HG02970 (cell line): Measurements from ENCODE around the gene GRAMD1C.
"Not testable (repeated sequence)": the region's sequence is repeated elsewhere in the genome, so short reads cannot be mapped to it uniquely, and the experiment has no call there.

Source experiments
- ATAC-seq: cut with Tn5 transposase; IDR thresholded peaks from one replicate; pipeline ENCODE4 v1.9.1; 2021; ENCODE audit warnings: mild to moderate bottlenecking, moderate library complexity, moderate number of reproducible peaks; ENCODE audit not compliant: unreplicated experiment, low FRiP score

The GRAMD1C gene

GRCh38 chr3:113849841-113850240 lies 11.3 kb downstream of the GRAMD1C start:
- ATAC-seq, result not testable (repeated sequence)

- ATAC-seq, result not testable (repeated sequence)
These were observed 11.8 kb downstream of the GRAMD1C start for GRCh38 chr3:113850391-113850790.

- no peak for ATAC-seq
These were observed 13.9 kb downstream of the GRAMD1C start for GRCh38 chr3:113852506-113852905.

GRCh38 chr3:113867506-113867905 lies 28.9 kb downstream of the GRAMD1C start:
- ATAC-seq, result no peak

- ATAC-seq, result no peak
These were observed 34.7 kb downstream of the GRAMD1C start for GRCh38 chr3:113873293-113873692.

- ATAC-seq, result no peak
These were observed 35.4 kb downstream of the GRAMD1C start for GRCh38 chr3:113873814-113874526.

- no peak for ATAC-seq
These were observed 39.8 kb downstream of the GRAMD1C start for GRCh38 chr3:113878403-113878802.

- no peak for ATAC-seq
These were observed 46.5 kb downstream of the GRAMD1C start for GRCh38 chr3:113885050-113885449.

- ATAC-seq, result no peak
These were observed 51.8 kb downstream of the GRAMD1C start for GRCh38 chr3:113890256-113890900.

- no peak for ATAC-seq
These were observed 56.3 kb downstream of the GRAMD1C start for GRCh38 chr3:113894927-113895326.

- ATAC-seq, result no peak
These were observed 57.4 kb downstream of the GRAMD1C start for GRCh38 chr3:113895964-113896363.

GRCh38 chr3:113896930-113897329 lies 58.3 kb downstream of the GRAMD1C start:
- ATAC-seq, result no peak

- ATAC-seq, result no peak
These were observed 58.8 kb downstream of the GRAMD1C start for GRCh38 chr3:113897373-113897777.

- no peak for ATAC-seq
These were observed 60.3 kb downstream of the GRAMD1C start for GRCh38 chr3:113898892-113899291.

- ATAC-seq, result no peak
These were observed 68.1 kb downstream of the GRAMD1C start for GRCh38 chr3:113906568-113907140.

GRCh38 chr3:113908133-113908532 lies 69.5 kb downstream of the GRAMD1C start:
- ATAC-seq, result no peak

GRCh38 chr3:113910966-113911365 lies 72.4 kb downstream of the GRAMD1C start:
- no peak for ATAC-seq

GRCh38 chr3:113912552-113913236 lies 74.1 kb downstream of the GRAMD1C start:
- no peak for ATAC-seq

- ATAC-seq, result no peak
These were observed 76.1 kb downstream of the GRAMD1C start for GRCh38 chr3:113914646-113915045.

- no peak for ATAC-seq
These were observed 89.0 kb downstream of the GRAMD1C start for GRCh38 chr3:113927556-113927955.

- no peak for ATAC-seq
These were observed 108.2 kb downstream of the GRAMD1C start for GRCh38 chr3:113946831-113947230.
